Small intestine (tissue), 7 donors: Measurements from ENCODE around the gene CLIC4. TPM values are rescaled to one million over a fixed set of nuclear protein-coding genes. Genes with fewer than 3 reads are reported as not detected.
A peak's percentile ranks its signal among the peaks of the same experiment; 100 is the strongest.
"Not testable (repeated sequence)": the region's sequence is repeated elsewhere in the genome, so short reads cannot be mapped to it uniquely, and the experiment has no call there.

Experiments
- DNase-seq, 2 donors: peaks; one replicate each; pipeline versions ENCODE4 v3.0.0 to v3.0.0-alpha.2; 2013
- FAIRE-seq: peaks from 2 replicates; lab custom pipeline; 2012; peaks lifted over from hg19 to GRCh38; lab: Jason Lieb, UNC
- H3K27ac ChIP-seq, 3 donors: one replicate each; pipeline ENCODE4 v1.5.1; 2013; ENCODE audit warnings: low read length in 2 of 3, mild to moderate bottlenecking in 2 of 3, control low read depth in 1 of 3, inconsistent platforms in 1 of 3, low read depth in 1 of 3, moderate library complexity in 1 of 3
- H3K27me3 ChIP-seq, 3 donors: one replicate each; pipeline ENCODE4 v1.6.1; 2013; ENCODE audit warnings: low read length in 3 of 3, inconsistent platforms in 1 of 3; ENCODE audit not compliant: control insufficient read depth in 3 of 3, insufficient read depth in 3 of 3
- H3K36me3 ChIP-seq, 3 donors: one replicate each; pipeline ENCODE4 v1.6.1; 2013; ENCODE audit warnings: low read length in 3 of 3, inconsistent platforms in 1 of 3, low read depth in 1 of 3, mild to moderate bottlenecking in 1 of 3, moderate library complexity in 1 of 3; ENCODE audit not compliant: control insufficient read depth in 3 of 3, insufficient read depth in 2 of 3
- H3K4me1 ChIP-seq, 3 donors: one replicate each; pipeline ENCODE4 v1.6.1; 2013; ENCODE audit warnings: low read length in 2 of 3, inconsistent platforms in 1 of 3, low read depth in 1 of 3, mild to moderate bottlenecking in 1 of 3, moderate library complexity in 1 of 3; ENCODE audit not compliant: control insufficient read depth in 3 of 3, insufficient read depth in 2 of 3
- H3K4me3 ChIP-seq, 3 donors: one replicate each; pipeline ENCODE4 v1.5.1; 2013; ENCODE audit warnings: low read length in 3 of 3, control low read depth in 1 of 3, inconsistent platforms in 1 of 3, low read depth in 1 of 3, mild to moderate bottlenecking in 1 of 3, moderate library complexity in 1 of 3
- H3K9me3 ChIP-seq, 2 donors: one replicate each; pipeline ENCODE4 v1.6.1; 2013; ENCODE audit warnings: low read depth in 1 of 2, low read length in 1 of 2; ENCODE audit not compliant: control insufficient read depth in 2 of 2, insufficient read depth in 1 of 2
- WGBS, 3 donors: extraction: QIAGEN DNeasy Blood & Tissue Kit; methylation state at CpG; one replicate each; pipeline ENCODE4 v1.1.7; 2013; 5-methylcytosine and 5-hydroxymethylcytosine counted together
- polyA plus RNA-seq, 4 donors: library from polyadenylated mRNA; stranded (reverse) in 3 of 4; unstranded in 1 of 4; fragments of 200-250 nt in 3 of 4; fragments of 120-200 nt in 1 of 4; gene quantifications; one replicate each; pipeline versions ENCODE4 v1.2.1 to v1.2.3, GENCODE V29; 2013
- donor health status: healthy with polysubstance abuse.
- donor health status: control.
- donor health status: control.
- donor health status: Bipolar disorder and iron deficiency.
- donor health status: healthy.

Gene CLIC4
- polyA plus RNA-seq, 4 donors: 2.0 to 47.4 (median 25.4) TPM

DNA sequence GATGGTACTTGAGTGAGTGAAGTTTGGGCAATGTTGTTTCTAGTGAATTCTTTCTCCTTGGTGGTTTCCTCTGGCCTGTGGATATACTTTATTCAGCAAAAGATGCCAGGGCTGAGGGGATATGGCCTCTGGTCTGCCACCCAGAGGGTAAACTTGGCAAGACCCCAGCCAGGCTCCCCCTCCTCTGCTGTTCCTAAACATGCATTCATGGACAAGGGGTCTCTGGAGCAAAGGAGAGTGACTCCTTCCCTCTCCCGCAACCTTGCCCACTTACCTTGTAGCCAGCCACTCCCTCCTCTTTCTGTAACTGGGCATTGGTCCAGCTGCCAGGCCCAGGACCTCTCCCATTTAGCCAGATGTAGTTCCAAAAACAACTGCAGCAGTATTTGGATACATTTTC, 141.0 kb downstream of the CLIC4 start:
- H3K27me3 ChIP-seq: no peaks in the 10 kb centered on the region
- DNase-seq: no peak
- H3K27ac ChIP-seq: no peak overlapping the region
- H3K9me3 ChIP-seq: no peaks in the 10 kb centered on the region
- WGBS, 3 donors: 50 to 71% (median 60%) methylated on average over 1 of the region's 1 CpG
- no peaks in the 10 kb centered on the region for H3K36me3 ChIP-seq
- H3K4me3 ChIP-seq: no peak overlapping the region
- no peak for FAIRE-seq
- H3K4me1 ChIP-seq: peaks cover 0 to 17% (median 0%) of the 10 kb centered on the region in 3 donors

DNA sequence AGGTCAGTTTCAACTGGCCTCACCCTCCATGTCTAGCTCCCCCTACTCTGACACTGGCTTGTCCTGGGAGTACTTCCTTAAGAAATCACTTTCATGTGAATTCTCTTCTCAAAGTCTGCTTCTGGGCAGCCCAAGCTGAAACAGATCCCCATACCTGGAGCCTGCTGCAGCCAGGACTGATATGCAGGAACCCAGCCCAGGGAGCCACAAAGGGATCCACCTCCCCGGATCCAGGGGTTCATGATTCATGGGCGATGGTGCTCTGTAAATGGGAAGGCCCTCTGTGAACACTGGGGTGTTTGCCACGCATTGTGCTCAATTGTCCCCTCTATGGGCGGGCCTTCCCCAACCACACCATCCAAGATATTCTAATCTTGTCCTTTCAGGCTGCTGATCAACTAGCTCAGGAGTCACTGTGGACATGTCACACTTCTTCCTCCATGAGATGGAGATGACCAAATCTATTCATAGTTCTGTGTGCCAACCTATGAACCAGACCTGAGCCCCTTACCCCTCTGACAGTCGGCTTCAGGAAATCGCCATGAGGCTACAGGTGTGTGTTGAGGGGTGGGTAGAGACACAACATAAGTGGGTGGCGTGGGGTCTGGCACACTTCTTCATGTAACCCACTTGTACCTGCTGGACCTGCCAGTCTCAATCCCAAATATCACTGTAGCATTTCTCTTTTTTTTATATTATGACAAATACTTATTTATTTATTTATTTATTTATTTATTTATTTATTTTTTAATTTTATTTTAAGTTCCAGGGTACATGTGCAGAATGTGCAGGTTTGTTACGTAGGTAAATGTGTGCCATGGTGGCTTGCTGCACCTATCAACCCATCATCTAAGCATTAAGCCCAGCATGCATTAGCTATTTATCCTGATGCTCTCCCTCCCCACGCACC, 143.1 kb downstream of the CLIC4 start:
- Histone ChIP-seq H3K4me1 (peaks cover 0 to 30% (median 0%) of the 10 kb centered on the region in 3 donors), H3K9me3 (peaks cover 0 to 13% of the 10 kb centered on the region in 2 donors), H3K4me3 (no peak overlapping the region), H3K27me3 (no peaks in the 10 kb centered on the region), H3K36me3 (no peaks in the 10 kb centered on the region), H3K27ac (no peak overlapping the region)
- 88 to 93% (median 93%) methylated on average over 9 of the region's 9 CpGs for WGBS, 3 donors
- FAIRE-seq (no peak), DNase-seq (no peak)

DNA sequence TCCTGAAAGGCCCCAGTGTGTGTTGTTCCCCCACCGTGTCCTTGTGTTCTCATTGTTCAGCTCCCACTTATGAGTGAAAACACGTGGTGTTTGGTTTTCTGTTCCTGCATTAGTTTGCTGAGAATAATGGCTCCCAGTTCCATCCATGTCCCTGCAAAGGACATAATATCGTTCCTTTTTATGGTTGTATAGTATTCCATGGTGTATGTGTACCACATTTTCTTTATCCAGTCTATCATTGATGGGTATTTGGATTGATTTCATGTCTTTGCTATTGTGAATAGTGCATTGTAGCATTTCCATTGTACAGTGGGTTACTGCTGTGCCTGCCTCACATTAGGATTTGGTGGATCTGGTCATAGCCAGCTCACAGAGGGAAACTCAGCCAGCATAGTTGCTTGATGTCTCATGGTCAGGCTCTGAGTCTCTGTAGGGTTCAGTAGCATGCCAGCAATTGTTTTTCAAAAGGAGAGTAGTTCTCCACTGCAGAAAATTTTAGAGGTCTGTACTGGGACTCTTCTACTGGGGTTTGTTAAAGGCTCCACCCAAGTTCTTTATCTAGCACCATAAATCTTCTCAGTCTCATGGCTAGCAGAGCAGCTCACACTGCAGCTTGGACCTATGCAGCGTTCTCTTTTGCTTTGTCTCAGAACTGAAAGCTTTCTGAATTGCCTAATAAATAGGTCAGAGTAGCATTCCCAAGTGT, 143.9 kb downstream of the CLIC4 start:
- Histone ChIP-seq H3K27ac (peak overlapping the region in 1 of 3 donors; percentile 42), H3K27me3 (no peaks in the 10 kb centered on the region), H3K4me3 (no peak overlapping the region), H3K36me3 (no peaks in the 10 kb centered on the region), H3K4me1 (peaks cover 0 to 37% (median 0%) of the 10 kb centered on the region in 3 donors), H3K9me3 (peaks cover 0 to 13% of the 10 kb centered on the region in 2 donors)
- no peak for FAIRE-seq
- DNase-seq: peak; percentile 48 to 66
- WGBS, 3 donors: 66 to 76% (median 75%) methylated on average over 4 of the region's 4 CpGs

DNA sequence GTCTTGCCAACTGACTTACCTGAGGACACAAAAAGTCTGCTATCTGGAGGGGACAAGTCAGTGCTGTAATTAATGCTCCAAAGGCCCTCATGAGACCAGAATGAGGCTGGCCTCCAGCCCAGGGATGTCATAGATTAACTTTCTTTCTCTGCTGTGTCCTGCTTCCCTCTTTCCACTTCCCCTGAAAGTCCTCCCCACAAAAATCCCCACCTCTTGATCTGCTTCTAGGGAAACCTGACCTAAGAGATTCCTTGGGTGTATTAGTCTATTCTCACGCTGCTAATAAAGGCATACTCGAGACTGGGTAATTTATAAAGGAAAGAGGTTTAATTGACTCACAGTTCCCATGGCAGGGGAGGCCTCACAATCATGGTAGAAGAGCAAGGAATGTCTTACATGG, 145.6 kb downstream of the CLIC4 start:
- Histone ChIP-seq H3K4me1 (peaks cover 0 to 37% (median 0%) of the 10 kb centered on the region in 3 donors), H3K9me3 (peaks cover 0 to 13% of the 10 kb centered on the region in 2 donors), H3K27ac (peak overlapping the region in 1 of 3 donors; percentile 11), H3K4me3 (no peak overlapping the region), H3K27me3 (no peaks in the 10 kb centered on the region), H3K36me3 (no peaks in the 10 kb centered on the region)
- DNase-seq (no peak), FAIRE-seq (no peak)
- 61 to 78% (median 76%) methylated on average over 2 of the region's 2 CpGs for WGBS, 3 donors

DNA sequence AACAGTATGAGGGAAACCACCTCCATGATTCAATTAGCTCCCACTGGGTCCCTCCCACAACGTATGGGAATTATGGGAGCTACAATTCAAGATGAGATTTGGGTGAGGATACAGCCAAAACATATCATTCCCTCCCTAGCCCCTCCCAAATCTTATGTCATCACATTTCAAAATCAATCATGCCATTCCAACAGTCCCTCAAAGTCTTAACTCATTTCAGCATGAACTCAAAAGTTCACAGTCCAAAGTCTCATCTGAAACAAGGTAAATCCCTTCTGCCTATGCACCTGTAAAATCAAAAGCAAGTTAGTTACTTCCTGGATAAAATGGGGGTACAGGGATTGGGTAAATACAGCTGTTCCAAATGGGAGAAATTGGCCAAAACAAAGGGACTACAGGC, 146.1 kb downstream of the CLIC4 start:
- not testable (repeated sequence) for H3K4me3 ChIP-seq, FAIRE-seq, H3K27me3 ChIP-seq, H3K36me3 ChIP-seq
- H3K27ac ChIP-seq: peak overlapping the region in 1 of 3 donors; percentile 11
- peak; percentile 50 to 82 for DNase-seq
- H3K4me1 ChIP-seq: peaks cover 0 to 37% (median 0%) of the 10 kb centered on the region in 3 donors
- 15 to 40% (median 25%) methylated on average over 1 of the region's 1 CpG for WGBS, 3 donors
- H3K9me3 ChIP-seq: peaks cover 0 to 13% of the 10 kb centered on the region in 2 donors

DNA sequence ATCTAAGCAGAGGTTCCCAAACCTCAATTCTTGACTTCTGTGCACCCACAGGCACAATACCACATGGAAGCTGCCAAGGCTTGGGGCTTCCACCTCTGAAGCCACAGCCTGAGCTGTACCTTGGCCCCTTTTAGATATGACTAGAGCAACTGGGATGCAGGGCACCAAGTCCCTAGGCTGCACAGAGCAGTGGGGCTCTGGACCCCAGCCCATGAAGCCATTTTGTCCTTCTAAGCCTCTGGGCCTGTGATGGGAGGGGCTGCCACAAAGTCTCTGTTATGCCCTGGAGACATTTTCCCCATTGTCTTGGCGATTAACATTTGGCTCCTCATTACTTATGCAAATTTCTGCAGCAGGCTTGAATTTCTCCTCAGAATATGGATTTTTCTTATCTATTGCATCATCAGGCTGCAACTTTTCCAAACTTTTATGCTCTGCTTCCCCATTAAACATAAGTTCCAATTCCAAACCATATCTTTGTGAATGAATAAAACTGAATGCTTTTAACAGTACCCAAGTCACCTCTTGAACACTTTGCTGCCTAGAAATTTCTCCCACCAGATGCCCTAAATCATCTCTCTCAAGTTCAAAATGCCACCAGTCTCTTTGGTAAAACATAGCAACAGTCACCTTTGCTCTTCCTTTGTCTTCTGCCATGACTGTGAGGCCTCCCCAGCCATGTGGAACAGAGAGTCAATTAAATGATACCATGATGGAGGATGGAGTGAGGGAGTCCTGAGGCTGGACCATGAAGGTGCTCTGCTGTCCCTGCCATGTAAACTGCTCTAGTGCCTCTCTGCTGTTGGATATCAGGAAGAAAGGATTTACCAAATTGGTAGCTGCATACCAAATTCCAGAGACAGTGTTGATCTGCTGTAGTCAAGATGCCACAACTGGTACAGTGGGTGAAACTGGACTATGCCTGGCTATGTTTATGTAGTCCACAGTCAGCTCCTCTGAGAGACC, 147.2 kb downstream of the CLIC4 start:
- peaks cover 0 to 13% of the 10 kb centered on the region in 2 donors for H3K9me3 ChIP-seq
- DNase-seq (no peak), FAIRE-seq (no peak)
- 86 to 100% (median 96%) methylated on average over 1 of the region's 1 CpG for WGBS, 3 donors
- H3K27me3 ChIP-seq: no peaks in the 10 kb centered on the region
- peaks cover 0 to 38% (median 0%) of the 10 kb centered on the region in 3 donors for H3K4me1 ChIP-seq
- H3K4me3 ChIP-seq: no peak overlapping the region
- H3K36me3 ChIP-seq: no peaks in the 10 kb centered on the region
- H3K27ac ChIP-seq: peak overlapping the region in 2 of 3 donors; percentile 4 to 9

DNA sequence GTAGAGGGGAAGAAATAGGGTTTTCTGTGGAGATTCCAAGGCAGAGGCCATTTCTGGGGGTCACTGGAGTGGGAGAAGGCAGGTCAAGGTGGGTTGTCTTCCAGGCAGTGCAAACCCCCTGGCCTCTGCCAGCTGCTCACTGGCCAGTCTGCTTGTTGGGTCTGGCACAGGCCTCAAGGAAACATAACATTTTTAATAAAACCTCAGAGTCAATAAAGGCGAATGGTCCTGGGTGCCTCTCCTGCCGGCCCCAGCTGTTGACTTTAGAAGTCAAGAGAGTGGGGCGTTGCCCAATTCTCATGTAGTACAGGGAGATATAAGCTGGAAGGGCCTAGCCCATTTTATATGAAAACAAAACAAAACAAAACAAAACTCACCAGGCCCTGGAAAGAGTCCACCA, 148.2 kb downstream of the CLIC4 start:
- Histone ChIP-seq H3K9me3 (peaks cover 0 to 13% of the 10 kb centered on the region in 2 donors), H3K4me1 (peaks cover 0 to 47% (median 0%) of the 10 kb centered on the region in 3 donors), H3K36me3 (no peaks in the 10 kb centered on the region), H3K27ac (peak overlapping the region in 1 of 3 donors; percentile 4), H3K4me3 (no peak overlapping the region), H3K27me3 (no peaks in the 10 kb centered on the region)
- peak; percentile 41 to 51 for DNase-seq
- WGBS, 3 donors: 13 to 64% (median 47%) methylated on average over 3 of the region's 3 CpGs
- FAIRE-seq: no peak
